ENCODE data around the gene USP16. TPM values are rescaled to one million over a fixed set of nuclear protein-coding genes. Genes with fewer than 3 reads are reported as not detected.

The USP16 gene
- total and polyA plus RNA-seq, 9 donors = 32.2 to 46.9 (median 41.4) TPM

GRCh38 chr21:29080454-29080941 lies 56.0 kb downstream of the USP16 start:
- Histone ChIP-seq H3K4me3 (ENCODE audit: low read length) (no peak overlapping the region), H3K9me3 (replicated peaks; ENCODE audit: control insufficient read depth, low read depth, low read length) (no peaks in the 10 kb centered on the region), H3K27ac (ENCODE audit: low read length) (no peak overlapping the region), H3K27me3 (ENCODE audit: control insufficient read depth, insufficient read depth, low read length) (no peaks in the 10 kb centered on the region), H3K36me3 (ENCODE audit: control insufficient read depth, insufficient read depth, low read length) (no peaks in the 10 kb centered on the region), H3K4me1 (ENCODE audit: control insufficient read depth, insufficient read depth, low read length) (peaks cover 5% of the 10 kb centered on the region)
- WGBS (ENCODE audit: insufficient coverage) = 74% methylated on average over 5 of the region's 6 CpGs
- DNase-seq = no peak

DNA sequence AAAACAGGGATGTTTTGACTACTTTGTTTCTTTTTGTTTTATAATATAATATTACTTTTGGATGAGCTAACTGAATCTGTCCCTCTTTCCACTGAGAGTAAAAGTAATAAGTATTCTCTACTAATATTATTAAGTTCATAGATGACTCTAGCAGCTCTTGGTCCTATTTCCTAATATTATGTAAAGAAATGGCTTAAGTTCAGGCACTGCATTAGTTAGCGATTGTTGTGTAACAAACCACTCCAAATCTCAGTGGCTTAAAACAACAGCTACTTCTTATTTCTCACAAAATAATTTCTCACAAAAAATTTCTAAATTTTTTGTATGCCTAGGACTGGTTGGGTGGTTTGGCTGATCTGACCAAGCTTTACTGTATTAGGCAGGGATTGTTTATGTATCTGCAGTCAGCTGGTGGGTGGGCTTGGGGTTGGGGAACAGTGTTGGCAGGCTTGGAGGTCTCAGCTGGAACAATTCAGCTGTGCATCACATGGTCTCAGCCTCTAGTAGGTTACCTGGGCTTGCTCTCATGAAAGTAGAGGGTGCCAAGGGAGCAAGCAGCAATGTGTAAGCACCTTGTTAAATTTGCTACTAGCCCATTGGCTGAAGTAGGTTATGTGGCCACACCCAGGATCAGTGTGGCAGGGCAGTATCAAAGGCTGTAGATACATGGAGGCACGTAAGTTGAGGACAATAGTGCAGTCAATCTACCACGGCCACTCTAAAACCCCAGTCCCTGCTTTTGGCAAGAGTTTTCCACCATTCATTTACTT lies 57.8 kb downstream of the USP16 start:
- Histone ChIP-seq H3K27ac (ENCODE audit: low read length) (no peak overlapping the region), H3K4me3 (ENCODE audit: low read length) (no peak overlapping the region), H3K4me1 (ENCODE audit: control insufficient read depth, insufficient read depth, low read length) (peaks cover 5% of the 10 kb centered on the region), H3K27me3 (ENCODE audit: control insufficient read depth, insufficient read depth, low read length) (no peaks in the 10 kb centered on the region), H3K36me3 (ENCODE audit: control insufficient read depth, insufficient read depth, low read length) (no peaks in the 10 kb centered on the region), H3K9me3 (replicated peaks; ENCODE audit: control insufficient read depth, low read depth, low read length) (no peaks in the 10 kb centered on the region)
- no peak for DNase-seq
- WGBS (ENCODE audit: insufficient coverage) = no CpG with 5 or more reads among the region's 3 CpGs

- H3K36me3 ChIP-seq (ENCODE audit: control insufficient read depth, insufficient read depth, low read length) = no peaks in the 10 kb centered on the region
- H3K4me1 ChIP-seq (ENCODE audit: control insufficient read depth, insufficient read depth, low read length) = peaks cover 5% of the 10 kb centered on the region
- no peak overlapping the region for H3K27ac ChIP-seq (ENCODE audit: low read length)
- no peak for DNase-seq
- no peak overlapping the region for H3K4me3 ChIP-seq (ENCODE audit: low read length)
- no peaks in the 10 kb centered on the region for H3K27me3 ChIP-seq (ENCODE audit: control insufficient read depth, insufficient read depth, low read length)
- WGBS (ENCODE audit: insufficient coverage) = 91% methylated on average over 1 of the region's 3 CpGs
- no peaks in the 10 kb centered on the region for H3K9me3 ChIP-seq (replicated peaks; ENCODE audit: control insufficient read depth, low read depth, low read length)
These were observed 58.8 kb downstream of the USP16 start for GRCh38 chr21:29083306-29083705.

GRCh38 chr21:29084372-29084771 lies 59.9 kb downstream of the USP16 start:
- DNase-seq = no peak
- H3K27me3 ChIP-seq (ENCODE audit: control insufficient read depth, insufficient read depth, low read length) = no peaks in the 10 kb centered on the region
- no peak overlapping the region for H3K27ac ChIP-seq (ENCODE audit: low read length)
- H3K4me3 ChIP-seq (ENCODE audit: low read length) = no peak overlapping the region
- no peaks in the 10 kb centered on the region for H3K9me3 ChIP-seq (replicated peaks; ENCODE audit: control insufficient read depth, low read depth, low read length)
- no CpG with 5 or more reads among the region's 2 CpGs for WGBS (ENCODE audit: insufficient coverage)
- peaks cover 1% of the 10 kb centered on the region for H3K4me1 ChIP-seq (ENCODE audit: control insufficient read depth, insufficient read depth, low read length)
- no peaks in the 10 kb centered on the region for H3K36me3 ChIP-seq (ENCODE audit: control insufficient read depth, insufficient read depth, low read length)

DNA sequence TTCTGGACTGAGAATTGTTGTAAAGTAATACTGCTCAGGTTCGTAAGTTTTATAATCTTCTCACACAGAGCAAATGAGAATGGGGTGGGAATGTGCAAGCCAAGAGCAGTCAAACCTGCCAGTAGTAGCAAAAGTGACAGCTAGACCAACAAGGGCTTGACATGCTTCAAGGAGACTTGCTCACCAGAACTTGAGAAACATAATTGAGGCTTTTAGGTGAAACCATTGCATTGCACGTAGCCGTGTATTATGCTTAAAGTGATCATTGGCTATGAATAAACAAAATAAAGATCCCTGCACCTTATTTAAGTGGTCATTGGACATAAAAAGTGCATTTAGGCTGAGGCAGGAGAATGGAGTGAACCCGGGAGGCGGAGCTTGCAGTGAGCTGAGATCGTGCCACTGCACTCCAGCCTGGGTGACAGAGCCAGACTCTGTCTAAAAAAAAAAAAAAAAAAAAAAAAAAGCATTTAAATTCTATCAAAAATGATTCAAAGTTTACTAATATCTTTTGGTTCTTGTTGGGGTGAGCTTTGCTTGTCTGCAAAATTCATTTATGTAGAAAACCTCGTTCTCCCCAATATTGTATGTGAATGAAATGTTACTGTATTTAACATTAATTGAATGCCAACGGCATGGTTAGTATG lies 60.8 kb downstream of the USP16 start:
- Histone ChIP-seq H3K27me3 (ENCODE audit: control insufficient read depth, insufficient read depth, low read length) (no peaks in the 10 kb centered on the region), H3K9me3 (replicated peaks; ENCODE audit: control insufficient read depth, low read depth, low read length) (no peaks in the 10 kb centered on the region), H3K27ac (ENCODE audit: low read length) (no peak overlapping the region), H3K4me3 (ENCODE audit: low read length) (no peak overlapping the region), H3K4me1 (ENCODE audit: control insufficient read depth, insufficient read depth, low read length) (no peaks in the 10 kb centered on the region), H3K36me3 (ENCODE audit: control insufficient read depth, insufficient read depth, low read length) (no peaks in the 10 kb centered on the region)
- WGBS (ENCODE audit: insufficient coverage) = no CpG with 5 or more reads among the region's 8 CpGs
- DNase-seq = no peak

DNA sequence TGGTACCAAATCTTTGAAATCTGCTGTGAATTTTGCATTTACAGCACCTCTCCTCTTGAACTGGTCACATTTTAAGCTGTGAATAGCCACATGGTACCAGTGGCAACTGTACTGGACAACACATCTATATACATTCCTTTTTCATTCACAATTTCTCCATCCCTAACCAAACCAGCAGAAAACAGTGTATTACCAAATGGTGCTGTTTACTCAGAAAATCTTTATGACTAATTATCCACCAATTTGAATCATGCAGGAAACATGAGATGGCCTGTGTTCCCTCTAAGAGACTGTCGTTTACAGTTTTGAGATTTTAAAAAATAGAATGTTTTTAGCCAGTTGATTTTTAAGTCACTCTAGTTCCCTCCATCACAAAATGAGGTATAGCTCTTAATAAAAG lies 66.6 kb downstream of the USP16 start:
- no peaks in the 10 kb centered on the region for H3K4me1 ChIP-seq (ENCODE audit: control insufficient read depth, insufficient read depth, low read length)
- H3K9me3 ChIP-seq (replicated peaks; ENCODE audit: control insufficient read depth, low read depth, low read length) = no peaks in the 10 kb centered on the region
- no CpG with 5 or more reads among the region's 1 CpG for WGBS (ENCODE audit: insufficient coverage)
- no peak overlapping the region for H3K4me3 ChIP-seq (ENCODE audit: low read length)
- no peaks in the 10 kb centered on the region for H3K27me3 ChIP-seq (ENCODE audit: control insufficient read depth, insufficient read depth, low read length)
- no peak for DNase-seq
- no peak overlapping the region for H3K27ac ChIP-seq (ENCODE audit: low read length)
- no peaks in the 10 kb centered on the region for H3K36me3 ChIP-seq (ENCODE audit: control insufficient read depth, insufficient read depth, low read length)

GRCh38 chr21:29092102-29092959 lies 67.9 kb downstream of the USP16 start:
- H3K36me3 ChIP-seq (ENCODE audit: control insufficient read depth, insufficient read depth, low read length) = no peaks in the 10 kb centered on the region
- no peaks in the 10 kb centered on the region for H3K9me3 ChIP-seq (replicated peaks; ENCODE audit: control insufficient read depth, low read depth, low read length)
- no peak for DNase-seq
- H3K27me3 ChIP-seq (ENCODE audit: control insufficient read depth, insufficient read depth, low read length) = no peaks in the 10 kb centered on the region
- 64% methylated on average over 4 of the region's 9 CpGs for WGBS (ENCODE audit: insufficient coverage)
- no peak overlapping the region for H3K4me3 ChIP-seq (ENCODE audit: low read length)
- no peaks in the 10 kb centered on the region for H3K4me1 ChIP-seq (ENCODE audit: control insufficient read depth, insufficient read depth, low read length)
- no peak overlapping the region for H3K27ac ChIP-seq (ENCODE audit: low read length)

GRCh38 chr21:29096218-29097015 lies 71.9 kb downstream of the USP16 start:
- H3K27me3 ChIP-seq (ENCODE audit: control insufficient read depth, insufficient read depth, low read length) = no peaks in the 10 kb centered on the region
- H3K36me3 ChIP-seq (ENCODE audit: control insufficient read depth, insufficient read depth, low read length) = no peaks in the 10 kb centered on the region
- no peaks in the 10 kb centered on the region for H3K4me1 ChIP-seq (ENCODE audit: control insufficient read depth, insufficient read depth, low read length)
- no peaks in the 10 kb centered on the region for H3K9me3 ChIP-seq (replicated peaks; ENCODE audit: control insufficient read depth, low read depth, low read length)
- no peak overlapping the region for H3K27ac ChIP-seq (ENCODE audit: low read length)
- no peak overlapping the region for H3K4me3 ChIP-seq (ENCODE audit: low read length)
- DNase-seq = no peak
- no CpG with 5 or more reads among the region's 8 CpGs for WGBS (ENCODE audit: insufficient coverage)

GRCh38 chr21:29098156-29098555 lies 73.7 kb downstream of the USP16 start:
- H3K36me3 ChIP-seq (ENCODE audit: control insufficient read depth, insufficient read depth, low read length) = no peaks in the 10 kb centered on the region
- H3K4me1 ChIP-seq (ENCODE audit: control insufficient read depth, insufficient read depth, low read length) = no peaks in the 10 kb centered on the region
- no peak overlapping the region for H3K4me3 ChIP-seq (ENCODE audit: low read length)
- no peak overlapping the region for H3K27ac ChIP-seq (ENCODE audit: low read length)
- H3K27me3 ChIP-seq (ENCODE audit: control insufficient read depth, insufficient read depth, low read length) = no peaks in the 10 kb centered on the region
- DNase-seq = no peak
- H3K9me3 ChIP-seq (replicated peaks; ENCODE audit: control insufficient read depth, low read depth, low read length) = no peaks in the 10 kb centered on the region
- whole genome bisulfite sequencing (ENCODE audit: insufficient coverage) = no CpG with 5 or more reads among the region's 2 CpGs

Data from muscle of leg (tissue), 11 donors.